ENCODE results near the gene CCDC87. TPM values are rescaled to one million over a fixed set of nuclear protein-coding genes. Genes with fewer than 3 reads are reported as not detected.

The CCDC87 gene
- total RNA-seq, 1 donor from 2014 or later: 0.54 TPM

- Mint-ChIP-seq H3K27me3 (ENCODE audit: unreplicated experiment) (peaks cover 4% of the 10 kb centered on the region), H3K36me3 (ENCODE audit: low read depth, unreplicated experiment) (peaks cover 31% of the 10 kb centered on the region), H3K9me3 (ENCODE audit: unreplicated experiment) (no peaks in the 10 kb centered on the region), H3K4me1 (ENCODE audit: unreplicated experiment) (peaks cover 3% of the 10 kb centered on the region), H3K27ac (ENCODE audit: unreplicated experiment) (no peak overlapping the region), H3K4me3 (ENCODE audit: unreplicated experiment) (no peak overlapping the region)
- TF ChIP-seq CTCF (IDR thresholded peaks at IDR 0.05; ENCODE audit: unreplicated experiment): no peak
- no peak for DNase-seq (ENCODE audit: low spot score)
Measured at GRCh38 chr11:66629356-66629755, 36.5 kb upstream of the CCDC87 start.

GRCh38 chr11:66628061-66628603, 35.3 kb upstream of the CCDC87 start:
- no peak for TF ChIP-seq CTCF (IDR thresholded peaks at IDR 0.05; ENCODE audit: unreplicated experiment)
- Mint-ChIP-seq H3K27me3 (ENCODE audit: unreplicated experiment) (peaks cover 4% of the 10 kb centered on the region), H3K9me3 (ENCODE audit: unreplicated experiment) (no peaks in the 10 kb centered on the region), H3K4me3 (ENCODE audit: unreplicated experiment) (peak overlapping the region; percentile 45), H3K36me3 (ENCODE audit: low read depth, unreplicated experiment) (peaks cover 41% of the 10 kb centered on the region), H3K27ac (ENCODE audit: unreplicated experiment) (peak overlapping the region; percentile 87), H3K4me1 (ENCODE audit: unreplicated experiment) (peaks cover 9% of the 10 kb centered on the region)
- DNase-seq (ENCODE audit: low spot score): no peak

GRCh38 chr11:66626926-66627325, 34.1 kb upstream of the CCDC87 start:
- Mint-ChIP-seq H3K27me3 (ENCODE audit: unreplicated experiment) (peaks cover 4% of the 10 kb centered on the region), H3K4me1 (ENCODE audit: unreplicated experiment) (peaks cover 16% of the 10 kb centered on the region), H3K4me3 (ENCODE audit: unreplicated experiment) (peak overlapping the region; percentile 7), H3K36me3 (ENCODE audit: low read depth, unreplicated experiment) (peaks cover 42% of the 10 kb centered on the region), H3K27ac (ENCODE audit: unreplicated experiment) (no peak overlapping the region), H3K9me3 (ENCODE audit: unreplicated experiment) (no peaks in the 10 kb centered on the region)
- no peak for DNase-seq (ENCODE audit: low spot score)
- no peak for TF ChIP-seq CTCF (IDR thresholded peaks at IDR 0.05; ENCODE audit: unreplicated experiment)

- H3K36me3 Mint-ChIP-seq (ENCODE audit: low read depth, unreplicated experiment): peaks cover 45% of the 10 kb centered on the region
Measured at GRCh38 chr11:66626382-66626781, 33.5 kb upstream of the CCDC87 start.

More at GRCh38 chr11:66626382-66626781, 33.5 kb upstream of the CCDC87 start:
- H3K9me3 Mint-ChIP-seq (ENCODE audit: unreplicated experiment): no peaks in the 10 kb centered on the region
- peak overlapping the region; percentile 73 for H3K4me3 Mint-ChIP-seq (ENCODE audit: unreplicated experiment)
- peaks cover 18% of the 10 kb centered on the region for H3K4me1 Mint-ChIP-seq (ENCODE audit: unreplicated experiment)
- peak overlapping the region; percentile 64 for H3K27ac Mint-ChIP-seq (ENCODE audit: unreplicated experiment)
- no peak for TF ChIP-seq CTCF (IDR thresholded peaks at IDR 0.05; ENCODE audit: unreplicated experiment)
- DNase-seq (ENCODE audit: low spot score): no peak
- H3K27me3 Mint-ChIP-seq (ENCODE audit: unreplicated experiment): peaks cover 4% of the 10 kb centered on the region

Measured in endothelial cell (in vitro differentiated cells).